Esophagus squamous epithelium (tissue), 4 donors: ENCODE results near the gene LCN9.

ENCODE experiments used
- CTCF ChIP-seq, 6 experiments: fragments of 450-650 bp in 4 of 6; fragments of 200-600 bp in 2 of 6; sonication (generic) in 2 of 6; IDR thresholded peaks; one replicate each; pipeline ENCODE4 v1.5.1; 2016 to 2019; ENCODE audit warnings: antibody characterized with exemption in 6 of 6, mild to moderate bottlenecking in 4 of 6, moderate library complexity in 4 of 6
- POLR2A ChIP-seq, 4 donors: fragments of 450-650 bp; IDR thresholded peaks; one replicate each; pipeline ENCODE4 v1.6.1; 2017; ENCODE audit warnings: antibody characterized with exemption in 4 of 4, mild to moderate bottlenecking in 4 of 4, moderate library complexity in 3 of 4

DNA sequence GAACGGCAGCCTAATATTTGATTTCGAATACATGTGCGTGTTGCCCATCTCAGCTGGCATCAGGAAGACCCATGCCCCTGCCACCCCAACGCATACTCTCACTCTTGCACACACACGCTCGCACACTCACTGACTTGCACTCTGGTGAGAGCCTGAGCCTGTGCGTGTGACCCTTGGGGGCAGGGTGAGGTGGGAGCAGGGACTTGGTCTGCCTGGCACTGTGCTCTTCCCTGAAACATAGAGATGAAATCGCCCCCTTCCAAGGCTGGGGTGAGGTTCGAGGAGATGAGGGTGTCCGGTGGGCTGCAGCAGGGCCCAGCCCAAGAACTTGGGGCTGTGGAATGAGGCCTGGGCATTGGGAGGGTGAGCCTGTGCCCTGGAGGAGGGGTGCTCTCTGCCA, 1.2 kb downstream of the LCN9 start:
- no peak for TF ChIP-seq CTCF (IDR thresholded peaks at IDR 0.05)
- no peak for TF ChIP-seq POLR2A (IDR thresholded peaks at IDR 0.05)
